OCI-LY3 (cell line): ENCODE data around the gene MTCL1.

Experiments used
- CTCF ChIP-seq: fragments of 200-600, 300-600 bp; sonication (generic); IDR thresholded peaks from 2 replicates; pipeline ENCODE4 v1.5.1; 2014; ENCODE audit warnings: antibody characterized with exemption, low read length, low read depth
- EZH2phosphoT487 ChIP-seq: fragments of 200-600 bp; shearing (Covaris generic); IDR thresholded peaks from 2 replicates; pipeline ENCODE4 v1.6.1; 2018; ENCODE audit warnings: antibody characterized with exemption, mixed run types, low read depth

- TF ChIP-seq CTCF (no peak), EZH2phosphoT487 (no peak)
Observed at GRCh38 chr18:8783994-8784530, 78.7 kb downstream of the MTCL1 start.
